ENCODE results near the gene LTBP4. TPM values are rescaled to one million over a fixed set of nuclear protein-coding genes. Genes with fewer than 3 reads are reported as not detected.

The LTBP4 gene
- total and polyA plus RNA-seq, 2 of the 13 experiments (the other 11 are each of a cell fraction or from before 2014, with no cell fraction given) = 0.86 to 2.3 TPM

DNA sequence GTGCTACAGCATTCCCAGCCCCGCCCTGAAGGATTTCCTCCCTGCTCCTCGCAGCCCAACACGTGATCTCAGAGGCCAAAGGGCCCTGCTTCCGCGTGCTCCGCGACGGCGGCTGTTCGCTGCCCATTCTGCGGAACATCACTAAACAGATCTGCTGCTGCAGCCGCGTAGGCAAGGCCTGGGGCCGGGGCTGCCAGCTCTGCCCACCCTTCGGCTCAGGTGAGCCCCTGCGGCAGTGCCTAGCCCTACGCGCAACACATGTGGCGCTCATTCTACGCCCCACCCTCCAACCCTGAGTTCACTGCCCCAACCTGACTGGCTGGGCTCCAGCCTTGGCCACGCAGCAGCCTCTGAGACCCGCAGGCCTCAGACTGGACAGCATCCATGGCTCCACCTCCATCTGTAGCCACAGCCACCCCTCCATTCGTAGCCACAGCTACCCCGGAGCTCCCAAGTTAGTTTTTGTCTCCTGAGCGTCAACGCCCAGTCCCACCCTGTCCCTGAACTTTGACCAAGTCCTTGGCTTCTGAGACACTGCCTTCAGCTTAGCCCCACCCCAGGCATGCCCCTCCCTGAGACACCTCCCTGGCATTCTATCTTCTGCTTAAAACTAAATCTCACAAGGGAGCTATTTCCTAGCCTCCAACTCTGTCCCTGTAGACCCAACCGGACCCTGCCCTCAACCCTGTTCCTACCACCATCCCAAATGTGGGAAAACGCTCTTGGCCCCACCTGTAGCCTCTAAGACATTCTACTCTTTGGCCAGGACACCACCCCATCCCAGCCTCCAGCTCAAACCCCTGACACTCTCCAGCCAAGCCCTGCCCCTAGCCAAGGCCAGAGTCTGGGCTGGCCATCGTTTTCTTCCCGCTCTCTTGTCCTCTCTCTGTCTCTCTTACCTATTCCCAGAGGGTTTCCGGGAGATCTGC is 6.4 kb downstream of the LTBP4 start (continued):
- TF ChIP-seq ZFP36L1 (CRISPR knock-in tag; IDR thresholded peaks at IDR 0.05) (no peak), GATAD2A (CRISPR knock-in tag; IDR thresholded peaks at IDR 0.05) (peak; percentile 45), HHEX (CRISPR knock-in tag; IDR thresholded peaks at IDR 0.05) (no peak), KMT2B (CRISPR knock-in tag; IDR thresholded peaks at IDR 0.05) (0 out of 2 replicates have a peak, but pooled peaks have one; percentile 42), ZNF616 (CRISPR knock-in tag; IDR thresholded peaks at IDR 0.05; ENCODE audit: low read depth) (peak; percentile 37; the same call in 1 of the 2 replicates), HIVEP1 (CRISPR knock-in tag; IDR thresholded peaks at IDR 0.05) (0 out of 2 replicates have a peak, but pooled peaks have one; percentile 25), NR1H2 (CRISPR knock-in tag; IDR thresholded peaks at IDR 0.05; ENCODE audit: borderline replicate concordance, low read depth) (0 out of 2 replicates have a peak, but pooled peaks have one; percentile 57), KMT2A (CRISPR knock-in tag; IDR thresholded peaks at IDR 0.05) (no peak), KDM5B (CRISPR knock-in tag; IDR thresholded peaks at IDR 0.05; ENCODE audit: borderline replicate concordance) (peak; percentile 53; the same call in 1 of the 2 replicates), PLRG1 (conservative IDR thresholded peaks at IDR 0.05) (no peak), CENPX (CRISPR knock-in tag; IDR thresholded peaks at IDR 0.05) (no peak), HNF4A (CRISPR knock-in tag; IDR thresholded peaks at IDR 0.05) (peak; percentile 27; the same call in 1 of the 2 replicates), MAF1 (CRISPR knock-in tag; IDR thresholded peaks at IDR 0.05; ENCODE audit: borderline replicate concordance) (no peak), THAP11 (CRISPR knock-in tag; IDR thresholded peaks at IDR 0.05) (peak; percentile 40; the same call in 1 of the 2 replicates), ARNT2 (CRISPR knock-in tag; IDR thresholded peaks at IDR 0.05; ENCODE audit: low read depth) (peak; percentile 69; the same call in 1 of the 2 replicates), NFIB (CRISPR knock-in tag; IDR thresholded peaks at IDR 0.05; ENCODE audit: borderline replicate concordance) (no peak), JUN (CRISPR knock-in tag; IDR thresholded peaks at IDR 0.05) (no peak), RNF2 (conservative IDR thresholded peaks at IDR 0.05; ENCODE audit: low read depth) (peak; percentile 60; the same call in 1 of the 2 replicates), ZSCAN29 (CRISPR knock-in tag; conservative IDR thresholded peaks at IDR 0.05) (no peak), FLYWCH1 (CRISPR knock-in tag; IDR thresholded peaks at IDR 0.05) (no peak)
- TF ChIP-seq, protein P1, sequence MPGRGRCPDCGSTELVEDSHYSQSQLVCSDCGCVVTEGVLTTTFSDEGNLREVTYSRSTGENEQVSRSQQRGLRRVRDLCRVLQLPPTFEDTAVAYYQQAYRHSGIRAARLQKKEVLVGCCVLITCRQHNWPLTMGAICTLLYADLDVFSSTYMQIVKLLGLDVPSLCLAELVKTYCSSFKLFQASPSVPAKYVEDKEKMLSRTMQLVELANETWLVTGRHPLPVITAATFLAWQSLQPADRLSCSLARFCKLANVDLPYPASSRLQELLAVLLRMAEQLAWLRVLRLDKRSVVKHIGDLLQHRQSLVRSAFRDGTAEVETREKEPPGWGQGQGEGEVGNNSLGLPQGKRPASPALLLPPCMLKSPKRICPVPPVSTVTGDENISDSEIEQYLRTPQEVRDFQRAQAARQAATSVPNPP (CRISPR knock-in tag; IDR thresholded peaks at IDR 0.05) = no peak
- TF ChIP-seq, protein P2, sequence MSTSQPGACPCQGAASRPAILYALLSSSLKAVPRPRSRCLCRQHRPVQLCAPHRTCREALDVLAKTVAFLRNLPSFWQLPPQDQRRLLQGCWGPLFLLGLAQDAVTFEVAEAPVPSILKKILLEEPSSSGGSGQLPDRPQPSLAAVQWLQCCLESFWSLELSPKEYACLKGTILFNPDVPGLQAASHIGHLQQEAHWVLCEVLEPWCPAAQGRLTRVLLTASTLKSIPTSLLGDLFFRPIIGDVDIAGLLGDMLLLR (CRISPR knock-in tag; IDR thresholded peaks at IDR 0.05) = peak; percentile 73; the same call in 1 of the 2 replicates
- TF ChIP-seq, protein P3, sequence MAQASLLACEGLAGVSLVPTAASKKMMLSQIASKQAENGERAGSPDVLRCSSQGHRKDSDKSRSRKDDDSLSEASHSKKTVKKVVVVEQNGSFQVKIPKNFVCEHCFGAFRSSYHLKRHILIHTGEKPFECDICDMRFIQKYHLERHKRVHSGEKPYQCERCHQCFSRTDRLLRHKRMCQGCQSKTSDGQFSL (CRISPR knock-in tag; IDR thresholded peaks at IDR 0.05) = no peak
- TF ChIP-seq, protein P4, sequence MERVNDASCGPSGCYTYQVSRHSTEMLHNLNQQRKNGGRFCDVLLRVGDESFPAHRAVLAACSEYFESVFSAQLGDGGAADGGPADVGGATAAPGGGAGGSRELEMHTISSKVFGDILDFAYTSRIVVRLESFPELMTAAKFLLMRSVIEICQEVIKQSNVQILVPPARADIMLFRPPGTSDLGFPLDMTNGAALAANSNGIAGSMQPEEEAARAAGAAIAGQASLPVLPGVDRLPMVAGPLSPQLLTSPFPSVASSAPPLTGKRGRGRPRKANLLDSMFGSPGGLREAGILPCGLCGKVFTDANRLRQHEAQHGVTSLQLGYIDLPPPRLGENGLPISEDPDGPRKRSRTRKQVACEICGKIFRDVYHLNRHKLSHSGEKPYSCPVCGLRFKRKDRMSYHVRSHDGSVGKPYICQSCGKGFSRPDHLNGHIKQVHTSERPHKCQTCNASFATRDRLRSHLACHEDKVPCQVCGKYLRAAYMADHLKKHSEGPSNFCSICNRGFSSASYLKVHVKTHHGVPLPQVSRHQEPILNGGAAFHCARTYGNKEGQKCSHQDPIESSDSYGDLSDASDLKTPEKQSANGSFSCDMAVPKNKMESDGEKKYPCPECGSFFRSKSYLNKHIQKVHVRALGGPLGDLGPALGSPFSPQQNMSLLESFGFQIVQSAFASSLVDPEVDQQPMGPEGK (CRISPR knock-in tag; IDR thresholded peaks at IDR 0.05) = no peak; the same call in 1 of the 2 replicates
- TF ChIP-seq, protein P5, sequence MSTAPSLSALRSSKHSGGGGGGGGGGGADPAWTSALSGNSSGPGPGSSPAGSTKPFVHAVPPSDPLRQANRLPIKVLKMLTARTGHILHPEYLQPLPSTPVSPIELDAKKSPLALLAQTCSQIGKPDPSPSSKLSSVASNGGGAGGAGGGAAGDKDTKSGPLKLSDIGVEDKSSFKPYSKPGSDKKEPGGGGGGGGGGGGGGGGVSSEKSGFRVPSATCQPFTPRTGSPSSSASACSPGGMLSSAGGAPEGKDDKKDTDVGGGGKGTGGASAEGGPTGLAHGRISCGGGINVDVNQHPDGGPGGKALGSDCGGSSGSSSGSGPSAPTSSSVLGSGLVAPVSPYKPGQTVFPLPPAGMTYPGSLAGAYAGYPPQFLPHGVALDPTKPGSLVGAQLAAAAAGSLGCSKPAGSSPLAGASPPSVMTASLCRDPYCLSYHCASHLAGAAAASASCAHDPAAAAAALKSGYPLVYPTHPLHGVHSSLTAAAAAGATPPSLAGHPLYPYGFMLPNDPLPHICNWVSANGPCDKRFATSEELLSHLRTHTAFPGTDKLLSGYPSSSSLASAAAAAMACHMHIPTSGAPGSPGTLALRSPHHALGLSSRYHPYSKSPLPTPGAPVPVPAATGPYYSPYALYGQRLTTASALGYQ (CRISPR knock-in tag; IDR thresholded peaks at IDR 0.05) = no peak

Data from HepG2 (cell line).